MCF 10A (cell line): ENCODE measurements around the gene LANCL3. TPM values are rescaled to one million over a fixed set of nuclear protein-coding genes. Genes with fewer than 3 reads are reported as not detected.
"Not testable (repeated sequence)": the region's sequence is repeated elsewhere in the genome, so short reads cannot be mapped to it uniquely, and the experiment has no call there.

ENCODE experiments used
- BruUV-seq: library from RNA; stranded (reverse); fragments of 400-500 nt; replicated peaks from 2 replicates; lab custom pipeline; 2021; lab: Mats Ljungman, UMichigan
- CTCF ChIA-PET: fragments of 300-600 bp; sonication (Branson Sonifier 250); formaldehyde crosslinking; extraction: SDS; loops from one replicate; lab custom pipeline; 2021; ENCODE audit warnings: antibody characterized with exemption, inconsistent platforms; lab: Yijun Ruan, JAX
- POLR2A ChIA-PET: fragments of 300-600, 350-650 bp; sonication (Branson Sonifier 250); formaldehyde crosslinking; extraction: SDS; loops from one replicate; lab custom pipeline; 2020; ENCODE audit warnings: antibody characterized with exemption, inconsistent platforms; lab: Yijun Ruan, JAX
- DNase-seq: peaks from one replicate; pipeline ENCODE4 v3.0.0-alpha.2; 2018; ENCODE audit not compliant: unreplicated experiment
- H3K27ac Mint-ChIP-seq: one replicate; pipeline ENCODE4 v1.8.0; 2022; ENCODE audit warnings: mild to moderate bottlenecking, low read depth, mixed read lengths; ENCODE audit not compliant: unreplicated experiment
- H3K27me3 Mint-ChIP-seq: one replicate; pipeline ENCODE4 v1.8.0; 2022; ENCODE audit warnings: mixed read lengths; ENCODE audit not compliant: insufficient read depth, unreplicated experiment
- H3K36me3 Mint-ChIP-seq: one replicate; pipeline ENCODE4 v1.8.0; 2022; ENCODE audit warnings: mild to moderate bottlenecking, moderate library complexity, mixed read lengths; ENCODE audit not compliant: insufficient read depth, unreplicated experiment
- H3K4me1 Mint-ChIP-seq: one replicate; pipeline ENCODE4 v1.8.0; 2022; ENCODE audit warnings: mixed read lengths; ENCODE audit not compliant: insufficient read depth, unreplicated experiment
- H3K4me3 Mint-ChIP-seq: one replicate; pipeline ENCODE4 v1.8.0; 2022; ENCODE audit warnings: mild to moderate bottlenecking, moderate library complexity, mixed read lengths; ENCODE audit not compliant: unreplicated experiment
- H3K9me3 Mint-ChIP-seq: one replicate; pipeline ENCODE4 v1.8.0; 2022; ENCODE audit warnings: mixed read lengths; ENCODE audit not compliant: unreplicated experiment
- CTCF ChIP-seq: fragments of 200-600 bp; IDR thresholded peaks from one replicate; pipeline ENCODE4 v1.8.0; 2022; ENCODE audit warnings: antibody characterized with exemption, mild to moderate bottlenecking; ENCODE audit not compliant: unreplicated experiment
- intact Hi-C: fragments of 100-400 bp; cut with micrococcal nuclease; formaldehyde crosslinking; loops from 2 replicates; pipeline ENCODE4 v1.14.1; 2022
- total RNA-seq: library from RNA; stranded (reverse); gene quantifications from 2 replicates; pipeline ENCODE4 v1.2.3, GENCODE V29; 2022

LANCL3 gene
- total RNA-seq, 1 experiment from 2014 or later, result 0.54 TPM

GRCh38 chrX:37644381-37645305 lies 73.2 kb downstream of the LANCL3 start:
- peaks cover 9% of the 10 kb centered on the region for H3K4me1 Mint-ChIP-seq
- ChIA-PET POLR2A (interaction anchor here (0.7 to 2.1 kb wide), 8 partner anchors 17 to 72 kb away, joined by 3 to 5 read pairs (median 4); partner anchors contain the start of gene LANCL3), CTCF (interaction anchor here (0.6 to 1.7 kb wide), 6 partner anchors 20 to 180 kb away, joined by 3 to 5 read pairs (median 4); no protein-coding TSS in a partner anchor)
- TF ChIP-seq CTCF, result no peak
- H3K27ac Mint-ChIP-seq, result peak overlapping the region; percentile 30
- no peaks in the 10 kb centered on the region for H3K36me3 Mint-ChIP-seq
- no peaks in the 10 kb centered on the region for H3K9me3 Mint-ChIP-seq
- intact Hi-C loops, result no loop called here
- DNase-seq, result peak; percentile 84
- no TSS peak for BruUV-seq
- peaks cover 25% of the 10 kb centered on the region for H3K27me3 Mint-ChIP-seq
- H3K4me3 Mint-ChIP-seq, result no peak overlapping the region

DNA sequence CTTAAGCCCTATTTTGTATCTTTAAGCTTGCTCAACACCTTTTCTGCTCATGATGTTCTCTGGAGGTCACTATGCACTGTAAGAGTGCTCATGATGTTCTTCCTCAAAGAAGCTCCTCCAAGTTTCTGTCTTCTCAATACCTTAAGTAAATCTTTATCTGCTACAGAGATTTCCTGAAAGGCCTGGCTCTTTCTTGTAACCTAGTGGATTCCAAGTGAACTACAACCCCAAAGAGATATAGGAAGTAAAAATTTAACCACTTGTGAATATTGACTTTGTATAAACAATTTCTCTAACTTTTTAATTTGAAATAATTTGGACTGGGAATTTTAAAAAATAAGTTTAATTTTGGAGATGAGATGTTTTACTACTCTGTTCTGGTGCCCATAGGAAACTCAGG lies 74.8 kb downstream of the LANCL3 start:
- no TSS peak for BruUV-seq
- peak; percentile 16 for TF ChIP-seq CTCF
- Mint-ChIP-seq H3K4me3 (no peak overlapping the region), H3K36me3 (no peaks in the 10 kb centered on the region), H3K27me3 (peaks cover 25% of the 10 kb centered on the region), H3K27ac (no peak overlapping the region), H3K9me3 (no peaks in the 10 kb centered on the region), H3K4me1 (peaks cover 9% of the 10 kb centered on the region)
- intact Hi-C loops, result no loop called here
- DNase-seq, result no peak
- POLR2A ChIA-PET, result no interaction called here
- CTCF ChIA-PET, result interaction anchor here (0.6 to 1.7 kb wide), 4 partner anchors 9 to 248 kb away, joined by 3 to 5 read pairs (median 4); no protein-coding TSS in a partner anchor

DNA sequence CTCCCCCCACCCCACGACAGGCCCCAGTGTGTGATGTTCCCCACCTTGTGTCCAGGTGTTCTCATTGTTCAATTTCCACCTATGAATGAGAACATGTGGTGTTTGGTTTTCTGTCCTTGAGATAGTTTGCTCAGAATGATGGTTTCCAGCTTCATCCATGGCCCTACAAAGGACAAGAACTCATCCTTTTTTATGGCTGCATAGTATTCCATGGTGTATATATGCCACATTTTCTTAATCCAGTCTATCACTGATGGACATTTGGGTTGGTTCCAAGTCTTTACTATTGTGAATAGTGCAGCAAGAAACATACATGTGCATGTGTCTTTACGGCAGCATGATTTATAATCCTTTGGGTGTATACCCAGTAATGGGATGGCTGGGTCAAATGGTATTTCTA lies 79.4 kb downstream of the LANCL3 start:
- BruUV-seq, result not testable (repeated sequence)

DNA sequence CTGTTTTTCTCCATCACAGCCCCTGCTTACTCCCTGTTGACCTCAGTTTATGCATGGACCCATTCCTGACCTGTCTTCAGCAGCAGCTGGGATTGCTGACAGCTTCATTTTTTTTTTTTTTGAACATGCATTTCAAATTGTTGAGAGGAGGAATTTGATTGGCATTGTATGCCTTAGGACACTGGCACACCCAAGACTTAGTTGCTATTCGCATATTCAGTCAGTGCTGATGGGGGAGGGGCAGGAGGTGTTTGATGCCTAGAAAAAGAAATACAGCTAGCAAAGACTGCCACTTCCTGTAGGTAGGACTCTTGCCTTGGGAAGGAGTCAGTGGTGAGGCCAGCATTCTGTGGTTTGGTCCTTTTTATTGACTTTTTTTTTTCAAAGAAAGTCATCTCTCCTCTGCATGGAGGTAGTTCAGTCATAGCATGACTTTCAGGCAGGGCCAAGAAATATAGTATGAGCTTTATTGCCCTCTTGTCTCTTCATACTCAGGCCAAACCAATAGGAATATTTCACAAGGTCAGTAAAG lies 80.5 kb downstream of the LANCL3 start:
- TF ChIP-seq CTCF, result no peak
- BruUV-seq, result no TSS peak
- Mint-ChIP-seq H3K36me3 (no peaks in the 10 kb centered on the region), H3K9me3 (no peaks in the 10 kb centered on the region), H3K27me3 (peaks cover 37% of the 10 kb centered on the region), H3K27ac (no peak overlapping the region), H3K4me1 (no peaks in the 10 kb centered on the region), H3K4me3 (no peak overlapping the region)
- no peak for DNase-seq
- intact Hi-C loops, result no loop called here
- POLR2A ChIA-PET, result interaction anchor here (1.2 kb wide), 1 partner anchor 13 kb away, joined by 5 read pairs; no protein-coding TSS in a partner anchor
- CTCF ChIA-PET, result interaction anchor here (0.6 kb wide), 1 partner anchor 10 kb away, joined by 3 read pairs; no protein-coding TSS in a partner anchor

More for the DNA sequence above, 79.4 kb downstream of the LANCL3 start:
- H3K36me3 Mint-ChIP-seq, POLR2A ChIA-PET, H3K9me3 Mint-ChIP-seq, H3K4me3 Mint-ChIP-seq, H3K27ac Mint-ChIP-seq, intact Hi-C loops, DNase-seq, H3K4me1 Mint-ChIP-seq: not testable (repeated sequence)
- CTCF ChIA-PET, result interaction anchor here (0.6 kb wide), 2 partner anchors 79 to 141 kb away, joined by 3 to 4 read pairs; partner anchors contain the start of gene LANCL3
- H3K27me3 Mint-ChIP-seq, result peaks cover 40% of the 10 kb centered on the region
